ENCODE measurements around the gene CELF4. TPM values are rescaled to one million over a fixed set of nuclear protein-coding genes. Genes with fewer than 3 reads are reported as not detected.

Gene CELF4
- polyA plus RNA-seq, 1 donor (not counting 4 experiments of a cell fraction or from before 2014, with no cell fraction given) = not detected

GRCh38 chr18:37547196-37547827 lies 18.3 kb downstream of the CELF4 start:
- FAIRE-seq (no peak), DNase-seq (ENCODE audit: low read depth, low spot score) (no peak)
- Histone ChIP-seq H3K4me3 (ENCODE audit: control insufficient read depth in 2 of 3, extremely low read depth in 1 of 3, insufficient read depth in 2 of 3, low read depth in 1 of 3, low read length in 3 of 3) (no peak overlapping the region), H3K27ac (ENCODE audit: control insufficient read depth, insufficient read depth, low read length) (no peak overlapping the region), H3K36me3 (ENCODE audit: control insufficient read depth in 2 of 2, extremely low read depth in 1 of 2, insufficient read depth in 2 of 2, low read length in 2 of 2) (no peaks in the 10 kb centered on the region), H3K9me1 (ENCODE audit: control insufficient read depth, extremely low read depth, insufficient read depth, low read length) (no peaks in the 10 kb centered on the region), H3K27me3 (ENCODE audit: control insufficient read depth, extremely low read depth, insufficient read depth, low read length) (no peaks in the 10 kb centered on the region), H2AFZ (ENCODE audit: control insufficient read depth, low read length) (no peak overlapping the region), H3K9me3 (ENCODE audit: control insufficient read depth, low read depth, low read length) (no peaks in the 10 kb centered on the region), H4K20me1 (ENCODE audit: control insufficient read depth, extremely low read depth, insufficient read depth, low read length) (no peaks in the 10 kb centered on the region), H3K4me2 (ENCODE audit: control insufficient read depth, extremely low read depth, insufficient read depth, low read depth, low read length) (no peak overlapping the region), H3K4me1 (ENCODE audit: control insufficient read depth, extremely low read depth, insufficient read depth, low read length) (no peaks in the 10 kb centered on the region), H3K9ac (ENCODE audit: control insufficient read depth, extremely low read depth, insufficient read depth, low read length) (no peak overlapping the region), H3K79me2 (ENCODE audit: control insufficient read depth, insufficient read depth, low read length) (no peaks in the 10 kb centered on the region)
- TF ChIP-seq, protein P1, sequence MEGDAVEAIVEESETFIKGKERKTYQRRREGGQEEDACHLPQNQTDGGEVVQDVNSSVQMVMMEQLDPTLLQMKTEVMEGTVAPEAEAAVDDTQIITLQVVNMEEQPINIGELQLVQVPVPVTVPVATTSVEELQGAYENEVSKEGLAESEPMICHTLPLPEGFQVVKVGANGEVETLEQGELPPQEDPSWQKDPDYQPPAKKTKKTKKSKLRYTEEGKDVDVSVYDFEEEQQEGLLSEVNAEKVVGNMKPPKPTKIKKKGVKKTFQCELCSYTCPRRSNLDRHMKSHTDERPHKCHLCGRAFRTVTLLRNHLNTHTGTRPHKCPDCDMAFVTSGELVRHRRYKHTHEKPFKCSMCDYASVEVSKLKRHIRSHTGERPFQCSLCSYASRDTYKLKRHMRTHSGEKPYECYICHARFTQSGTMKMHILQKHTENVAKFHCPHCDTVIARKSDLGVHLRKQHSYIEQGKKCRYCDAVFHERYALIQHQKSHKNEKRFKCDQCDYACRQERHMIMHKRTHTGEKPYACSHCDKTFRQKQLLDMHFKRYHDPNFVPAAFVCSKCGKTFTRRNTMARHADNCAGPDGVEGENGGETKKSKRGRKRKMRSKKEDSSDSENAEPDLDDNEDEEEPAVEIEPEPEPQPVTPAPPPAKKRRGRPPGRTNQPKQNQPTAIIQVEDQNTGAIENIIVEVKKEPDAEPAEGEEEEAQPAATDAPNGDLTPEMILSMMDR (optimal IDR thresholded peaks at IDR 0.05 in 1 of 3, IDR thresholded peaks at IDR 0.05 in 1 of 3, conservative IDR thresholded peaks at IDR 0.05 in 1 of 3; ENCODE audit: extremely low read depth in 1 of 3, insufficient read depth in 2 of 3, low read length in 3 of 3) = no peak
- no peak for TF ChIP-seq EZH2 (IDR thresholded peaks at IDR 0.05; ENCODE audit: low read length)
- dilution Hi-C loops (cut with MboI; ENCODE audit: extremely low pct_ligation_motif_present, low sequenced_read_pairs) = no loop called here

DNA sequence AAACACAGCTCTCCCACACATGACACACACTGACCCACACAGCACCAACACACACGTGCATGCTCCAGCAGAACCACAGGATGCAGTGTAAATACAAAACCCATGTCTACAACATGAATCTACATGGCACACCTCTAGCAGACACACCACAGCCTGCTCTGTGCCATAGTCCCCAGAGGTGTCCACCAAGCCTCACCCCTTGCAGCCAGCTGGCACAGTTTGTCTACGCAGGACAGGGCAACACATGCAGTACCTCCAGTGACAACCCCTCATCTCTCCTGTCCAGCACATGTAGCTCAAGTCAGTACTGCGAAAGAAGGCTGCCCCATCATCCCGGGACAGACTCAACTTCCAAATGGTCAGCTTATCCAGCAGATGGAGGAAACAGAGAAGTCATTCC lies 18.9 kb downstream of the CELF4 start:
- no peaks in the 10 kb centered on the region for H3K36me3 ChIP-seq (ENCODE audit: control insufficient read depth in 2 of 2, extremely low read depth in 1 of 2, insufficient read depth in 2 of 2, low read length in 2 of 2)
- no peaks in the 10 kb centered on the region for H3K9me1 ChIP-seq (ENCODE audit: control insufficient read depth, extremely low read depth, insufficient read depth, low read length)
- TF ChIP-seq EZH2 (IDR thresholded peaks at IDR 0.05; ENCODE audit: low read length) = no peak
- H3K79me2 ChIP-seq (ENCODE audit: control insufficient read depth, insufficient read depth, low read length) = no peaks in the 10 kb centered on the region
- no peak overlapping the region for H3K27ac ChIP-seq (ENCODE audit: control insufficient read depth, insufficient read depth, low read length)
- FAIRE-seq (no peak), DNase-seq (ENCODE audit: low read depth, low spot score) (no peak)
- no peak overlapping the region for H2AFZ ChIP-seq (ENCODE audit: control insufficient read depth, low read length)
- H3K9ac ChIP-seq (ENCODE audit: control insufficient read depth, extremely low read depth, insufficient read depth, low read length) = no peak overlapping the region
- no peaks in the 10 kb centered on the region for H4K20me1 ChIP-seq (ENCODE audit: control insufficient read depth, extremely low read depth, insufficient read depth, low read length)
- H3K27me3 ChIP-seq (ENCODE audit: control insufficient read depth, extremely low read depth, insufficient read depth, low read length) = no peaks in the 10 kb centered on the region
- no peak overlapping the region for H3K4me2 ChIP-seq (ENCODE audit: control insufficient read depth, extremely low read depth, insufficient read depth, low read depth, low read length)
- no peak overlapping the region for H3K4me3 ChIP-seq (ENCODE audit: control insufficient read depth in 2 of 3, extremely low read depth in 1 of 3, insufficient read depth in 2 of 3, low read depth in 1 of 3, low read length in 3 of 3)
- dilution Hi-C loops (cut with MboI; ENCODE audit: extremely low pct_ligation_motif_present, low sequenced_read_pairs) = no loop called here
- H3K4me1 ChIP-seq (ENCODE audit: control insufficient read depth, extremely low read depth, insufficient read depth, low read length) = no peaks in the 10 kb centered on the region
- no peaks in the 10 kb centered on the region for H3K9me3 ChIP-seq (ENCODE audit: control insufficient read depth, low read depth, low read length)

DNA sequence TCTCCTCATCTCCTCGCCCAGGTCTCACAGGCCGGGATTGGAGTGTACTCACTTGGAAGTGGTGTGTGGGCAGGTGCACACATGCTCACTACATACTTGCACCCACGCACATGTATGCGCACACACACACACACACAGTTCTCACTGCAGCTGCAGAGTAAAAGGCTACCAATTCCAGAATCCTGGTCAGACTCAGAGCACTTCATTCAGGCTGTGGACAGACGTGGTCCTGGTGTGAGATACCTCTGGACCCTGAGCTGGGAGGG lies 19.4 kb downstream of the CELF4 start:
- H3K9me3 ChIP-seq (ENCODE audit: control insufficient read depth, low read depth, low read length) = no peaks in the 10 kb centered on the region
- no peak overlapping the region for H3K27ac ChIP-seq (ENCODE audit: control insufficient read depth, insufficient read depth, low read length)
- H3K4me3 ChIP-seq (ENCODE audit: control insufficient read depth in 2 of 3, extremely low read depth in 1 of 3, insufficient read depth in 2 of 3, low read depth in 1 of 3, low read length in 3 of 3) = no peak overlapping the region
- H3K4me1 ChIP-seq (ENCODE audit: control insufficient read depth, extremely low read depth, insufficient read depth, low read length) = no peaks in the 10 kb centered on the region
- DNase-seq (ENCODE audit: low read depth, low spot score) (no peak), FAIRE-seq (no peak)
- H2AFZ ChIP-seq (ENCODE audit: control insufficient read depth, low read length) = no peak overlapping the region
- H3K4me2 ChIP-seq (ENCODE audit: control insufficient read depth, extremely low read depth, insufficient read depth, low read depth, low read length) = no peak overlapping the region
- H4K20me1 ChIP-seq (ENCODE audit: control insufficient read depth, extremely low read depth, insufficient read depth, low read length) = no peaks in the 10 kb centered on the region
- TF ChIP-seq, protein P1 (optimal IDR thresholded peaks at IDR 0.05 in 1 of 3, IDR thresholded peaks at IDR 0.05 in 1 of 3, conservative IDR thresholded peaks at IDR 0.05 in 1 of 3; ENCODE audit: extremely low read depth in 1 of 3, insufficient read depth in 2 of 3, low read length in 3 of 3) = no peak
- TF ChIP-seq EZH2 (IDR thresholded peaks at IDR 0.05; ENCODE audit: low read length) = no peak
- no peaks in the 10 kb centered on the region for H3K9me1 ChIP-seq (ENCODE audit: control insufficient read depth, extremely low read depth, insufficient read depth, low read length)
- no peaks in the 10 kb centered on the region for H3K79me2 ChIP-seq (ENCODE audit: control insufficient read depth, insufficient read depth, low read length)
- no peak overlapping the region for H3K9ac ChIP-seq (ENCODE audit: control insufficient read depth, extremely low read depth, insufficient read depth, low read length)
- no peaks in the 10 kb centered on the region for H3K27me3 ChIP-seq (ENCODE audit: control insufficient read depth, extremely low read depth, insufficient read depth, low read length)
- H3K36me3 ChIP-seq (ENCODE audit: control insufficient read depth in 2 of 2, extremely low read depth in 1 of 2, insufficient read depth in 2 of 2, low read length in 2 of 2) = no peaks in the 10 kb centered on the region
- dilution Hi-C loops (cut with MboI; ENCODE audit: extremely low pct_ligation_motif_present, low sequenced_read_pairs) = no loop called here

Data from keratinocyte (primary cell).